Gastrocnemius medialis (tissue), 4 donors: ENCODE measurements around the gene RNU5B-1. TPM values are rescaled to one million over a fixed set of nuclear protein-coding genes. Genes with fewer than 3 reads are reported as not detected.

Experiments used
- ATAC-seq, 2 donors: fragments of 150-250 bp; one replicate each; pipeline ENCODE4 v1.9.1; 2016
- DNase-seq, 2 donors: peaks; one replicate each; pipeline ENCODE4 v3.0.0-alpha.2; 2019
- H3K27ac ChIP-seq, 4 donors: fragments of 200-600 bp; sonication (generic); 1 replicate in 1 of 4; 2 replicates in 3 of 4; pipeline ENCODE4 v1.5.1; 2016 to 2018; ENCODE audit warnings: mild to moderate bottlenecking in 2 of 4, moderate library complexity in 1 of 4
- H3K27me3 ChIP-seq, 3 donors: fragments of 200-600 bp; sonication (generic) in 2 of 3; 1 replicate in 1 of 3; 2 replicates in 2 of 3; pipeline versions ENCODE4 v1.5.1 to v1.6.0; 2016 to 2019; ENCODE audit warnings: mild to moderate bottlenecking in 1 of 3, moderate library complexity in 1 of 3
- H3K36me3 ChIP-seq, 2 donors: fragments of 200-600 bp; sonication (generic) in 1 of 2; one replicate each; pipeline ENCODE4 v1.5.1; 2017 to 2018
- H3K4me1 ChIP-seq, 2 donors: fragments of 200-600 bp; sonication (generic) in 1 of 2; one replicate each; pipeline ENCODE4 v1.5.1; 2016 to 2017; ENCODE audit warnings: mild to moderate bottlenecking in 2 of 2
- H3K4me3 ChIP-seq, 4 donors: fragments of 200-600 bp; sonication (generic) in 3 of 4; 1 replicate in 1 of 4; 2 replicates in 3 of 4; pipeline ENCODE4 v1.5.1; 2016 to 2019; ENCODE audit warnings: mild to moderate bottlenecking in 2 of 4
- H3K9me3 ChIP-seq, 3 donors: fragments of 200-600 bp; sonication (generic) in 2 of 3; 1 replicate in 1 of 3; 2 replicates in 2 of 3; pipeline ENCODE4 v1.5.1; 2016 to 2019
- POLR2A ChIP-seq, 2 donors: fragments of 450-650 bp; IDR thresholded peaks; one replicate each; pipeline ENCODE4 v1.6.1; 2017; ENCODE audit warnings: antibody characterized with exemption in 2 of 2, mild to moderate bottlenecking in 2 of 2, moderate library complexity in 2 of 2
- in situ Hi-C, 4 donors: fragments of 200-750 bp; cut with MboI; loops; one replicate each; pipeline versions ENCODE4 v1.15.0 to v1.8.0; 2017; ENCODE audit warnings: low sequenced_read_pairs in 4 of 4
- intact Hi-C: fragments of 100-400 bp; cut with DNase I; formaldehyde crosslinking; loops from one replicate; pipeline ENCODE4 v1.15.1; 2023; ENCODE audit warnings: low total_unique reads
- total RNA-seq, 4 donors: library from RNA; depleted of rRNA; stranded (reverse); fragments of >200 nt; gene quantifications; one replicate each; pipeline versions ENCODE4 v1.1.0 to v1.2.3, GENCODE V29; 2016
- TF ChIP-seq, protein P1 (sequence below), 5 experiments: fragments of 450-650 bp in 3 of 5; fragments of 200-600 bp in 2 of 5; sonication (generic) in 2 of 5; IDR thresholded peaks in 4 of 5; conservative IDR thresholded peaks in 1 of 5; 1 replicate in 4 of 5; 2 replicates in 1 of 5; pipeline ENCODE4 v1.5.1; 2016 to 2019; ENCODE audit warnings: antibody characterized with exemption in 5 of 5, mild to moderate bottlenecking in 3 of 5, moderate library complexity in 3 of 5

RNU5B-1 gene
- total RNA-seq, 4 donors from 2014 or later: not detected

DNA sequence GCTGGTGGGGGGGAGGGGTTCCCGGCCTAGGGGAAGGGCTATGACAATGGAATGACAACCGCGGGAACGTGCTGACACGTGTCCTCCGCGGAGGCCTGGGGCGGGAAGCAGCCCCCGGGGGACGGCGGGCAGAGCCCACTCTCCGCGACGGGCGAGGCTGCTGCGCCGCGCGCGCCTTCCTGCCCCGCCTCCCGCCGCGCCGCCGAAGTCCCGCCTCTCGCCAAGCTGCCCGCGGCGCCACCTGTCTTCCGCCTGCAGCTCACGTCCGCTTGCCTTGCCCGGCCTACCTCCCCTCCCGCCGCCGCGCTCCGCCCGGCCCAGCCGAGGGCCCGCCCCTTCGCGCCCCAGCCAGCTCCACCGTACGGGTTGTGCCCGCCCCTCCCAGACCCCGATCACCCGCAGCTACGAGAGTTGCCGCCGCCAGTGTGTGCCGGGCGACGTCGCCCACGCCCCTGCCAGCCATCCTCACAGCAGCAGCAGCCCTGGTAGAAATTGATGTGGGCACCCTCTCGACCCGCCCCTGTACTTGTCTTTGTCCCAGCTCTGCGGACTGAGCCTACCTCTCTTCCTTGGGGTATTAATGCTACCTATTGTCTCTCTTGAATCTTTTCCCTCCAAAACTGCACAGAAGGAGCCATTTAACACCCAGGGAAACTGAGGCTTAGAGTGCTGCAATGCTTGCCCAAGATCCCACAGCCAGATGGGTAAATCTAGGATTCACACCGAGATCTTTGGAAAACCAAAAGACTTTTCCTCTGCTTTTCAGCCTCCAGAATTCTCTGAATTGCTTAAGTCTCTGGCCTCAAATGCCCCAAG, 17.6 kb upstream of the RNU5B-1 start, which contains the start of gene PARP16:
TSS of gene PARP16 (minus strand) at position 180 of the 816 bp plus-strand sequence. CDS start 457 bp downstream, outside the sequence.
- H3K4me1 ChIP-seq: peaks cover 9 to 11% of the 10 kb centered on the region in 2 donors
- intact Hi-C loops: loop anchor here (1.0 to 5.0 kb wide), 3 partner anchors 17 to 235 kb away; partner anchors contain the start of genes PDCD7 and RNU5B-1
- H3K36me3 ChIP-seq: no peaks in the 10 kb centered on the region
- in situ Hi-C loops: loop anchor here in 3 of 4 donors (25.0 kb wide), 1 partner anchor 250 kb away; the partner anchor contains the start of genes MTFMT (in 3 of the 3) and SLC51B (in 3 of the 3)
- ATAC-seq (peak; percentile 90), DNase-seq (peak; percentile 89 to 92)
- H3K27me3 ChIP-seq: no peaks in the 10 kb centered on the region
- H3K4me3 ChIP-seq: peak within 1 kb of the TSS; percentile 74 to 91 (median 87)
- H3K27ac ChIP-seq: peak within 1 kb of the TSS; percentile 96 to 99 (median 98)
- TF ChIP-seq, protein P1, sequence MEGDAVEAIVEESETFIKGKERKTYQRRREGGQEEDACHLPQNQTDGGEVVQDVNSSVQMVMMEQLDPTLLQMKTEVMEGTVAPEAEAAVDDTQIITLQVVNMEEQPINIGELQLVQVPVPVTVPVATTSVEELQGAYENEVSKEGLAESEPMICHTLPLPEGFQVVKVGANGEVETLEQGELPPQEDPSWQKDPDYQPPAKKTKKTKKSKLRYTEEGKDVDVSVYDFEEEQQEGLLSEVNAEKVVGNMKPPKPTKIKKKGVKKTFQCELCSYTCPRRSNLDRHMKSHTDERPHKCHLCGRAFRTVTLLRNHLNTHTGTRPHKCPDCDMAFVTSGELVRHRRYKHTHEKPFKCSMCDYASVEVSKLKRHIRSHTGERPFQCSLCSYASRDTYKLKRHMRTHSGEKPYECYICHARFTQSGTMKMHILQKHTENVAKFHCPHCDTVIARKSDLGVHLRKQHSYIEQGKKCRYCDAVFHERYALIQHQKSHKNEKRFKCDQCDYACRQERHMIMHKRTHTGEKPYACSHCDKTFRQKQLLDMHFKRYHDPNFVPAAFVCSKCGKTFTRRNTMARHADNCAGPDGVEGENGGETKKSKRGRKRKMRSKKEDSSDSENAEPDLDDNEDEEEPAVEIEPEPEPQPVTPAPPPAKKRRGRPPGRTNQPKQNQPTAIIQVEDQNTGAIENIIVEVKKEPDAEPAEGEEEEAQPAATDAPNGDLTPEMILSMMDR (IDR thresholded peaks at IDR 0.05 in 4 of 5, conservative IDR thresholded peaks at IDR 0.05 in 1 of 5): peak in 4 of 5 experiments; percentile 43 to 83 (median 71)
- TF ChIP-seq POLR2A (IDR thresholded peaks at IDR 0.05): peak; percentile 85 to 92
- no peaks in the 10 kb centered on the region for H3K9me3 ChIP-seq

DNA sequence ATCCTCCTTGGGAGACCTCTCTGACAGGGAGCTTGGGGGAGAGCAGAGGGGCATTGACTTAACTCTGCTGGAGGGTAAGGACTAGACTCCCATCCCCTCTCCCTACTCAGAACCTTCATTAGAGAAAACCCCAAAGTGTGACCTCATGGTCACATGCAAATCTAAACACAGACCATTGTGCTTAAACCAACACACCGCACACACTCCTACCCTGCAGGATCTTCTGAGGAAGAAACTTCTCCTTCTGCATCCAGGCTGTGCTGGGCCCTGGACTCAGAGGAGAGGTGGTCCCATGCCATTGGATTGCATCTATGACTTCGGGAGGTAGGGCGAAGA, 17.0 kb upstream of the RNU5B-1 start:
- peak overlapping the region; percentile 96 to 99 (median 98) for H3K27ac ChIP-seq
- ATAC-seq (no peak), DNase-seq (no peak)
- no peaks in the 10 kb centered on the region for H3K9me3 ChIP-seq
- H3K4me3 ChIP-seq: peak overlapping the region in 2 of 4 donors; percentile 68 to 90
- in situ Hi-C loops: loop anchor here in 3 of 4 donors (25.0 kb wide), 1 partner anchor 250 kb away; the partner anchor contains the start of genes MTFMT (in 3 of the 3) and SLC51B (in 3 of the 3)
- no peak for TF ChIP-seq POLR2A (IDR thresholded peaks at IDR 0.05)
- TF ChIP-seq, protein P1 (IDR thresholded peaks at IDR 0.05 in 4 of 5, conservative IDR thresholded peaks at IDR 0.05 in 1 of 5): no peak
- intact Hi-C loops: loop anchor here (1.0 to 5.0 kb wide), 3 partner anchors 17 to 235 kb away; partner anchors contain the start of genes PDCD7 and RNU5B-1
- H3K27me3 ChIP-seq: no peaks in the 10 kb centered on the region
- no peaks in the 10 kb centered on the region for H3K36me3 ChIP-seq
- H3K4me1 ChIP-seq: peaks cover 9 to 11% of the 10 kb centered on the region in 2 donors

DNA sequence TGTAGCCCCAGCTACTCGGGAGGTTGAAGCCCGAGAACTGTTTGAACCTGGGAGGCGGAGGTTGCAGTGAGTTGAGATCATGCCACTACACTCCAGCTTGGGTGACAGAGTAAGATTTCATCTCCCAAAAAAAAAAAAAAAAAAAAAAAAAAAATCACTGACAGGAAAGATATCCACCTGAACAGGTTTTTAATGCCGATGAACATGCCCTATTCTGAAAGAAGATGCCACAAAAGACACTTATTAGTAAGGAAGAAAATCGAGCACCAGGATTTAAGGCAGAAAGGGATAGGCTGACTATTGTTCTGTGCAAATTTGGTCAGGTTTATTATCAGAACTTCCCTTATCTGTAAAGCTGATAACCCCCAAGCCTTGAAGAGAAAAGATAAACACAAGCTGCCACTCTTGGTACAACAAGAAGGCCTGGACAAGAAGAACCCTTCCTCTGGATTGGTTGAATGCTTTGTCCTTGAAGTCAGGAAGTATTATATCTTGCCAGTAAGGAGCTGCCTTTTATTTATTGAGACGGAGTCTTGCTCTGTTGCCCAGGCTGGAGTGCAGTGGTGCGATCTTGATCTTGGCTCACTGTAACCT, 15.1 kb upstream of the RNU5B-1 start:
- Histone ChIP-seq H3K27me3 (no peaks in the 10 kb centered on the region), H3K27ac (no peak overlapping the region), H3K36me3 (no peaks in the 10 kb centered on the region), H3K4me1 (peaks cover 9 to 11% of the 10 kb centered on the region in 2 donors), H3K9me3 (no peaks in the 10 kb centered on the region), H3K4me3 (no peak overlapping the region)
- intact Hi-C loops: loop anchor here (5.0 kb wide), 2 partner anchors 157 to 237 kb away; partner anchors contain the start of gene PDCD7
- TF ChIP-seq, protein P1 (IDR thresholded peaks at IDR 0.05 in 4 of 5, conservative IDR thresholded peaks at IDR 0.05 in 1 of 5): no peak
- TF ChIP-seq POLR2A (IDR thresholded peaks at IDR 0.05): no peak
- ATAC-seq (no peak), DNase-seq (no peak)
- in situ Hi-C loops: loop anchor here in 3 of 4 donors (25.0 kb wide), 1 partner anchor 252 kb away; the partner anchor contains the start of genes MTFMT (in 3 of the 3) and SLC51B (in 3 of the 3)

DNA sequence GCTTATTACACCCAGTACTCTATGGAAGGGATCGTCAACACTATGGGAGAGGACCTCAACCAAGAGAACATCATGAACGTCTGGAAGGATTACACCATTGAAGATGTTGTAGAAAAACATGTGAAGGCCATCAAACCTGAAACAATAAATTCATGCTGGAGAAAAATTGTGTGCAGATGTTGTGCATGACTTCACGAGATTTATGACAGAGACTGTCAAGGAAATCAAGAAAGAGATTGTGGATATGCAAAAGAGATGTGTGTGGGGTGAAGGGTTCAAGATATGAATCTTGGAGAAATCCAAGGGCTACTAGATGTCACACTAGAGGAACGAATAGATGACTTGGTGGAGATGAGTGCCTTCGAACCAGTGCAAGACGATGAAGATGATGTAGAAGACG, 14.2 kb upstream of the RNU5B-1 start:
- TF ChIP-seq POLR2A (IDR thresholded peaks at IDR 0.05): no peak
- TF ChIP-seq, protein P1 (IDR thresholded peaks at IDR 0.05 in 4 of 5, conservative IDR thresholded peaks at IDR 0.05 in 1 of 5): no peak
- H3K9me3 ChIP-seq: no peaks in the 10 kb centered on the region
- H3K4me3 ChIP-seq: no peak overlapping the region
- H3K36me3 ChIP-seq: no peaks in the 10 kb centered on the region
- no peaks in the 10 kb centered on the region for H3K27me3 ChIP-seq
- no peak for ATAC-seq
- intact Hi-C loops (no loop called here), in situ Hi-C loops (loop anchor here in 3 of 4 donors (25.0 kb wide), 1 partner anchor 253 kb away; the partner anchor contains the start of genes MTFMT (in 3 of the 3) and SLC51B (in 3 of the 3))
- DNase-seq: no peak
- H3K4me1 ChIP-seq: peaks cover 8 to 9% of the 10 kb centered on the region in 2 donors
- H3K27ac ChIP-seq: no peak overlapping the region
